HEK293T (cell line): ENCODE measurements around the gene RARG.

ENCODE experiments used
- BHLHE40 ChIP-seq: fragments of 450-650 bp; IDR thresholded peaks from 2 replicates; pipeline ENCODE4 v1.6.1; 2016; ENCODE audit warnings: mild to moderate bottlenecking, moderate library complexity, borderline replicate concordance
- FOXK2 ChIP-seq: fragments of 450-650 bp; IDR thresholded peaks from 2 replicates; pipeline ENCODE4 v1.6.1; 2016; ENCODE audit warnings: mild to moderate bottlenecking
- FOXM1 ChIP-seq: fragments of 450-650 bp; IDR thresholded peaks from 2 replicates; pipeline ENCODE4 v1.6.1; 2017; ENCODE audit warnings: mild to moderate bottlenecking, borderline replicate concordance
- NFRKB ChIP-seq: fragments of 450-650 bp; IDR thresholded peaks from 2 replicates; pipeline ENCODE4 v1.6.1; 2016; ENCODE audit warnings: mild to moderate bottlenecking, moderate library complexity
- SP1 ChIP-seq: fragments of 450-650 bp; IDR thresholded peaks from 2 replicates; pipeline ENCODE4 v1.6.1; 2017
- SUZ12 ChIP-seq: fragments of 450-650 bp; IDR thresholded peaks from 2 replicates; pipeline ENCODE4 v1.6.1; 2016; ENCODE audit warnings: mild to moderate bottlenecking
- TARDBP ChIP-seq: fragments of 450-650 bp; IDR thresholded peaks from 2 replicates; pipeline ENCODE4 v1.6.1; 2016

DNA sequence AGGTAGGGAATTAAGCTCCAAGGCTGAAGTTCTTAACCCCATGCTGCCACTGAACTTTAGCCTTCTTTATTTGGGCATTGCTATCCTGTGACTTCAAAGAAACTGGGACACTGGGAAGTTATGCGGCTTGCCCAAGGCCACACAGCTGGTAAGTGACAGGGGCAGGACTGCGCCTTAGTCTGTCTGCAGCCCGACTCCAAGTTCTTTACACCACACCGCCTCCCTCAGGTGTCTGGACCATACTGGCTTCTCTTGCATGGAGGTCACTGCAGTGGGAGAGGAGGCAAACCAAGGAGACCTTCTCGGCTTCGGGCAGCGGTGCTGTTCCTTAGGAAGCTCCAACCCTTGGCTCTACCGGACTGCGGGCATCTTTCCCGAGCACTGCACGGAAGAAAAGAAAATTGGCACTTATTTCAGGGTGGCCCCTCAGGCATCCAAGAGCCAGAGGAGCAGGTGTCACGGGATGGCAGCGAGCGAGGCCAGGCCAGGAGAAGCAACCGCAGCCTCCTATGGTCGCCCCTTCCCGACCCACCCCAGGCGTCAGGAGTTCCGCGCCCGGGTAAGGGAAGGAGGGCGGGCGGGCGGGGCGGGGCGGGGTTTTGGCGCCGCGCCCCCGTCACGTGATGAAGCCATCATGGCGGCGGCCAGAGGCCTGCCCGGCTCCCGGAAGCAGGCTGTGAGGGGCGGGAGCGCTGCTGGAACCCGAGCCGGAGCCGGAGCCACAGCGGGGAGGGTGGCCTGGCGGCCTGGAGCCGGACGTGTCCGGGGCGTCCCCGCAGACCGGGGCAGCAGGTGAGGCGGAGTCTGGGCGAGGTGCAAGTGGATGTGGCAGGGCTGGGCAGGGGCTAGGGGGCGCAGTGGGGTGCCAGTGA lies 19.7 kb upstream of the RARG start:
- no peak for TF ChIP-seq SUZ12
- no peak for TF ChIP-seq TARDBP
- TF ChIP-seq FOXK2: no peak
- TF ChIP-seq FOXM1: no peak
- no peak for TF ChIP-seq SP1
- no peak for TF ChIP-seq NFRKB
- no peak for TF ChIP-seq BHLHE40
